ENCODE measurements around the gene DLEC1.

- TF ChIP-seq POLR2A (IDR thresholded peaks at IDR 0.05; ENCODE audit: low read depth, low read length): no peak
- TF ChIP-seq TAF1 (IDR thresholded peaks at IDR 0.05; ENCODE audit: low read depth, low read length): no peak
- TF ChIP-seq POLR2AphosphoS5 (IDR thresholded peaks at IDR 0.05; ENCODE audit: low read depth, low read length): no peak
- TF ChIP-seq POU2F2 (IDR thresholded peaks at IDR 0.05; ENCODE audit: low read depth, low read length): no peak
Observed at GRCh38 chr3:38046027-38046426, 7.0 kb downstream of the DLEC1 start.
